T-cell (primary cell): ENCODE results near the gene THBS1. TPM values are rescaled to one million over a fixed set of nuclear protein-coding genes. Genes with fewer than 3 reads are reported as not detected.

ENCODE experiments used
- ATAC-seq, 4 experiments: fragments of 200-7000 bp in 3 of 4; fragments of 150-1000 bp in 1 of 4; cut with Tn5 transposase; replicated peaks in 1 of 4; 1 replicate in 3 of 4; 2 replicates in 1 of 4; pipeline ENCODE4 v1.10.0; 2021; ENCODE audit warnings: moderate library complexity in 3 of 4, mild to moderate bottlenecking in 2 of 4, moderate number of reproducible peaks in 1 of 4
- CTCF ChIA-PET, 2 donors: fragments of 300-600 bp; sonication (Branson Sonifier 250); formaldehyde crosslinking; loops; one replicate each; lab custom pipeline; 2022; ENCODE audit warnings: antibody characterized with exemption in 2 of 2; lab: Charles Lee
- POLR2A ChIA-PET, 2 donors: fragments of 300-600 bp; sonication (Branson Sonifier 250); formaldehyde crosslinking; loops; one replicate each; lab custom pipeline; 2022; ENCODE audit warnings: antibody characterized with exemption in 2 of 2; lab: Charles Lee
- DNase-seq, 35 experiments: peaks; one replicate each; pipeline versions ENCODE4 v3.0.0 to v3.0.0-alpha.2; 2013 to 2023
- H3K27ac ChIP-seq: one replicate; pipeline ENCODE4 v1.5.1; 2013; ENCODE audit warnings: low read length
- H3K27me3 ChIP-seq, 2 experiments: replicated peaks in 1 of 2; 1 replicate in 1 of 2; 2 replicates in 1 of 2; pipeline versions ENCODE4 v1.6.1 to v1.7.0; 2013; ENCODE audit warnings: low read length in 1 of 2, mixed read lengths in 1 of 2; ENCODE audit not compliant: control insufficient read depth in 2 of 2, insufficient read depth in 2 of 2; ENCODE audit errors: extremely low read depth in 1 of 2
- H3K36me3 ChIP-seq, 2 donors: 1 replicate in 1 of 2; 2 replicates in 1 of 2; pipeline versions ENCODE4 v1.6.1 to v1.7.0; 2013; ENCODE audit warnings: low read length in 1 of 2; ENCODE audit not compliant: control insufficient read depth in 2 of 2, insufficient read depth in 1 of 2; ENCODE audit errors: extremely low read depth in 1 of 2
- H3K4me1 ChIP-seq, 2 experiments: 1 replicate in 1 of 2; 2 replicates in 1 of 2; pipeline versions ENCODE4 v1.6.1 to v1.7.0; 2013; ENCODE audit warnings: low read length in 2 of 2, mixed read lengths in 1 of 2; ENCODE audit not compliant: insufficient read depth in 2 of 2, control insufficient read depth in 1 of 2; ENCODE audit errors: extremely low read depth in 1 of 2
- H3K4me3 ChIP-seq, 2 donors: 1 replicate in 1 of 2; 2 replicates in 1 of 2; pipeline versions ENCODE4 v1.5.1 to v1.7.0; 2013; ENCODE audit warnings: mild to moderate bottlenecking in 2 of 2, low read length in 1 of 2, moderate library complexity in 1 of 2; ENCODE audit not compliant: control insufficient read depth in 1 of 2; ENCODE audit errors: extremely low read depth in 1 of 2
- H3K9me3 ChIP-seq: 2 replicates; pipeline ENCODE4 v1.7.0; 2013
- H3K27ac Mint-ChIP-seq, 2 donors: one replicate each; pipeline ENCODE4 v1.8.0; 2020 to 2021; ENCODE audit warnings: mild to moderate bottlenecking in 2 of 2, mixed read lengths in 2 of 2
- H3K27me3 Mint-ChIP-seq, 2 donors: one replicate each; pipeline ENCODE4 v1.8.0; 2021 to 2022; ENCODE audit warnings: mixed read lengths in 2 of 2
- H3K36me3 Mint-ChIP-seq: one replicate; pipeline ENCODE4 v1.8.0; 2021; ENCODE audit warnings: mixed read lengths
- H3K4me1 Mint-ChIP-seq, 3 donors: one replicate each; pipeline ENCODE4 v1.8.0; 2020 to 2022; ENCODE audit warnings: mixed read lengths in 3 of 3, mild to moderate bottlenecking in 1 of 3
- H3K4me3 Mint-ChIP-seq, 3 donors: one replicate each; pipeline ENCODE4 v1.8.0; 2020 to 2022; ENCODE audit warnings: mild to moderate bottlenecking in 3 of 3, mixed read lengths in 3 of 3, moderate library complexity in 3 of 3
- H3K9me3 Mint-ChIP-seq, 3 donors: one replicate each; pipeline ENCODE4 v1.8.0; 2020 to 2022; ENCODE audit warnings: mixed read lengths in 3 of 3
- WGBS: methylation state at CpG from one replicate; pipeline ENCODE4 v1.1.5; 2013; ENCODE audit warnings: missing lambda C conversion rate; ENCODE audit not compliant: insufficient coverage; 5-methylcytosine and 5-hydroxymethylcytosine counted together
- total RNA-seq, 35 experiments: library from RNA in 6 of 35; stranded (reverse) in 6 of 35; fragments of 120-200 nt in 1 of 35; gene quantifications; one replicate each; pipeline versions ENCODE4 v1.2.1 to v1.2.4 and lab custom pipeline; 2013 to 2026

The THBS1 gene
- total RNA-seq, 5 donors from 2014 or later (not counting 1 experiment from before 2014, with no cell fraction given): 1.3 to 8.6 (median 7.6) TPM

GRCh38 chr15:39585389-39585841 lies 4.5 kb downstream of the THBS1 start:
- Mint-ChIP-seq H3K4me1 (peaks cover 9 to 36% (median 14%) of the 10 kb centered on the region in 3 donors), H3K9me3 (no peaks in the 10 kb centered on the region), H3K27ac (no peak overlapping the region), H3K27me3 (peaks cover 16 to 17% of the 10 kb centered on the region in 2 donors), H3K36me3 (peaks cover 13% of the 10 kb centered on the region), H3K4me3 (no peak overlapping the region)
- Histone ChIP-seq H3K36me3 (no peaks in the 10 kb centered on the region), H3K27ac (no peak overlapping the region), H3K4me1 (peaks cover 0 to 17% of the 10 kb centered on the region in 2 experiments), H3K9me3 (no peaks in the 10 kb centered on the region), H3K27me3 (peaks cover 0 to 21% of the 10 kb centered on the region in 2 experiments), H3K4me3 (no peak overlapping the region)
- ChIA-PET POLR2A (no interaction called here), CTCF (interaction anchor here in 1 of 2 donors (1.2 to 1.4 kb wide), 2 partner anchors 171 to 173 kb away, joined by 4 to 7 read pairs; no protein-coding TSS in a partner anchor)
- DNase-seq (no peak), ATAC-seq (no peak)
- WGBS: 87% methylated on average over 3 of the region's 4 CpGs

- CTCF ChIA-PET: interaction anchor here in 1 of 2 donors (1.2 to 1.4 kb wide), 2 partner anchors 171 to 172 kb away, joined by 4 to 7 read pairs; no protein-coding TSS in a partner anchor
- POLR2A ChIA-PET: no interaction called here
- Mint-ChIP-seq H3K36me3 (peaks cover 13% of the 10 kb centered on the region), H3K27me3 (peaks cover 16% of the 10 kb centered on the region in 2 donors), H3K9me3 (no peaks in the 10 kb centered on the region), H3K27ac (no peak overlapping the region), H3K4me1 (peaks cover 9 to 36% (median 14%) of the 10 kb centered on the region in 3 donors), H3K4me3 (no peak overlapping the region)
- Histone ChIP-seq H3K27me3 (peaks cover 0 to 16% of the 10 kb centered on the region in 2 experiments), H3K9me3 (no peaks in the 10 kb centered on the region), H3K4me3 (no peak overlapping the region), H3K4me1 (peaks cover 0 to 12% of the 10 kb centered on the region in 2 experiments), H3K27ac (no peak overlapping the region), H3K36me3 (no peaks in the 10 kb centered on the region)
- 100% methylated on average over 4 of the region's 4 CpGs for WGBS
- no peak for DNase-seq
- no peak for ATAC-seq
Measured at GRCh38 chr15:39585871-39586301, 5.0 kb downstream of the THBS1 start.

- Mint-ChIP-seq H3K27me3 (peaks cover 10% of the 10 kb centered on the region in 2 donors), H3K27ac (no peak overlapping the region), H3K9me3 (no peaks in the 10 kb centered on the region), H3K36me3 (peaks cover 18% of the 10 kb centered on the region), H3K4me3 (no peak overlapping the region), H3K4me1 (peaks cover 4 to 30% (median 8%) of the 10 kb centered on the region in 3 donors)
- Histone ChIP-seq H3K4me1 (peaks cover 0 to 5% of the 10 kb centered on the region in 2 experiments), H3K9me3 (no peaks in the 10 kb centered on the region), H3K4me3 (no peak overlapping the region), H3K27me3 (peaks cover 0 to 10% of the 10 kb centered on the region in 2 experiments), H3K36me3 (no peaks in the 10 kb centered on the region), H3K27ac (no peak overlapping the region)
- no peak for ATAC-seq
- 77% methylated on average over 5 of the region's 10 CpGs for WGBS
- ChIA-PET POLR2A (no interaction called here), CTCF (interaction anchor here (0.5 to 1.4 kb wide), 4 partner anchors 8 to 171 kb away, joined by 3 to 7 read pairs (median 4); no protein-coding TSS in a partner anchor)
- no peak for DNase-seq
Measured at GRCh38 chr15:39586387-39587095, 5.7 kb downstream of the THBS1 start.

GRCh38 chr15:39587096-39587721 lies 6.3 kb downstream of the THBS1 start:
- Mint-ChIP-seq H3K36me3 (peaks cover 18% of the 10 kb centered on the region), H3K4me3 (no peak overlapping the region), H3K9me3 (no peaks in the 10 kb centered on the region), H3K27me3 (peaks cover 4 to 7% of the 10 kb centered on the region in 2 donors), H3K27ac (no peak overlapping the region), H3K4me1 (peaks cover 0 to 24% (median 7%) of the 10 kb centered on the region in 3 donors)
- DNase-seq (no peak), ATAC-seq (no peak)
- CTCF ChIA-PET: interaction anchor here (0.5 to 0.9 kb wide), 2 partner anchors 9 to 145 kb away, joined by 3 to 4 read pairs; no protein-coding TSS in a partner anchor
- POLR2A ChIA-PET: no interaction called here
- Histone ChIP-seq H3K36me3 (no peaks in the 10 kb centered on the region), H3K4me3 (no peak overlapping the region), H3K27me3 (peaks cover 0 to 4% of the 10 kb centered on the region in 2 experiments), H3K9me3 (no peaks in the 10 kb centered on the region), H3K27ac (no peak overlapping the region), H3K4me1 (peaks cover 0 to 5% of the 10 kb centered on the region in 2 experiments)
- WGBS: 97% methylated on average over 15 of the region's 17 CpGs

- H3K27me3 Mint-ChIP-seq: peaks cover 3 to 11% of the 10 kb centered on the region in 2 donors
- Histone ChIP-seq H3K27ac (no peak overlapping the region), H3K27me3 (no peaks in the 10 kb centered on the region), H3K9me3 (no peaks in the 10 kb centered on the region), H3K4me3 (no peak overlapping the region), H3K4me1 (peaks cover 0 to under 1% of the 10 kb centered on the region in 2 experiments), H3K36me3 (no peaks in the 10 kb centered on the region)
- DNase-seq (no peak), ATAC-seq (no peak)
- no peak overlapping the region for H3K27ac Mint-ChIP-seq
- H3K4me3 Mint-ChIP-seq: no peak overlapping the region
- no peaks in the 10 kb centered on the region for H3K9me3 Mint-ChIP-seq
- H3K4me1 Mint-ChIP-seq: peaks cover 0 to 16% (median 7%) of the 10 kb centered on the region in 3 donors
- WGBS: 90% methylated on average over 6 of the region's 13 CpGs
- ChIA-PET CTCF (no interaction called here), POLR2A (no interaction called here)
- peaks cover 22% of the 10 kb centered on the region for H3K36me3 Mint-ChIP-seq
Measured at GRCh38 chr15:39587731-39588530, 7.1 kb downstream of the THBS1 start.
